HEK293T (cell line): ENCODE measurements around the gene TSC2.

Source experiments
- ARNT ChIP-seq: fragments of 450-650 bp; IDR thresholded peaks from 2 replicates; pipeline ENCODE4 v1.6.1; 2017; ENCODE audit warnings: mild to moderate bottlenecking
- BHLHE40 ChIP-seq: fragments of 450-650 bp; IDR thresholded peaks from 2 replicates; pipeline ENCODE4 v1.6.1; 2016; ENCODE audit warnings: mild to moderate bottlenecking, moderate library complexity, borderline replicate concordance
- ELF4 ChIP-seq: fragments of 450-650 bp; IDR thresholded peaks from 2 replicates; pipeline ENCODE4 v1.6.1; 2017; ENCODE audit warnings: antibody characterized with exemption
- FOXK2 ChIP-seq: fragments of 450-650 bp; IDR thresholded peaks from 2 replicates; pipeline ENCODE4 v1.6.1; 2016; ENCODE audit warnings: mild to moderate bottlenecking
- FOXM1 ChIP-seq: fragments of 450-650 bp; IDR thresholded peaks from 2 replicates; pipeline ENCODE4 v1.6.1; 2017; ENCODE audit warnings: mild to moderate bottlenecking, borderline replicate concordance
- HDGF ChIP-seq: fragments of 450-650 bp; IDR thresholded peaks from 2 replicates; pipeline ENCODE4 v1.6.1; 2017; ENCODE audit warnings: antibody characterized with exemption, borderline replicate concordance
- LEF1 ChIP-seq: fragments of 450-650 bp; IDR thresholded peaks from 2 replicates; pipeline ENCODE4 v1.6.1; 2017; ENCODE audit warnings: mild to moderate bottlenecking, borderline replicate concordance
- NFRKB ChIP-seq: fragments of 450-650 bp; IDR thresholded peaks from 2 replicates; pipeline ENCODE4 v1.6.1; 2016; ENCODE audit warnings: mild to moderate bottlenecking, moderate library complexity
- SP1 ChIP-seq: fragments of 450-650 bp; IDR thresholded peaks from 2 replicates; pipeline ENCODE4 v1.6.1; 2017
- TARDBP ChIP-seq: fragments of 450-650 bp; IDR thresholded peaks from 2 replicates; pipeline ENCODE4 v1.6.1; 2016
- ZNF384 ChIP-seq: fragments of 450-650 bp; IDR thresholded peaks from 2 replicates; pipeline ENCODE4 v1.6.1; 2016
- TF ChIP-seq, protein P1 (sequence below): fragments of 450-650 bp; IDR thresholded peaks from 2 replicates; pipeline ENCODE4 v1.6.1; 2016

GRCh38 chr16:2060346-2060745 is 12.6 kb downstream of the TSC2 start:
- TF ChIP-seq ZNF384 (no peak), HDGF (no peak), BHLHE40 (no peak), ELF4 (no peak), SP1 (no peak), LEF1 (no peak), FOXK2 (no peak), NFRKB (no peak), FOXM1 (no peak), ARNT (no peak), TARDBP (no peak)
- TF ChIP-seq, protein P1, sequence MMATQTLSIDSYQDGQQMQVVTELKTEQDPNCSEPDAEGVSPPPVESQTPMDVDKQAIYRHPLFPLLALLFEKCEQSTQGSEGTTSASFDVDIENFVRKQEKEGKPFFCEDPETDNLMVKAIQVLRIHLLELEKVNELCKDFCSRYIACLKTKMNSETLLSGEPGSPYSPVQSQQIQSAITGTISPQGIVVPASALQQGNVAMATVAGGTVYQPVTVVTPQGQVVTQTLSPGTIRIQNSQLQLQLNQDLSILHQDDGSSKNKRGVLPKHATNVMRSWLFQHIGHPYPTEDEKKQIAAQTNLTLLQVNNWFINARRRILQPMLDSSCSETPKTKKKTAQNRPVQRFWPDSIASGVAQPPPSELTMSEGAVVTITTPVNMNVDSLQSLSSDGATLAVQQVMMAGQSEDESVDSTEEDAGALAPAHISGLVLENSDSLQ, result no peak
